Adrenal gland (tissue), 12 donors: ENCODE data around the gene IQGAP2. TPM values are rescaled to one million over a fixed set of nuclear protein-coding genes. Genes with fewer than 3 reads are reported as not detected.

ENCODE experiments used
- DNase-seq, 7 donors: peaks; one replicate each; pipeline ENCODE4 v3.0.0-alpha.2; 2019 to 2020
- H3K27ac ChIP-seq, 5 donors: fragments of 200-600 bp; sonication (generic) in 4 of 5; 1 replicate in 3 of 5; 2 replicates in 2 of 5; pipeline versions ENCODE4 v1.5.1 to v1.8.0; 2016 to 2020; ENCODE audit warnings: mild to moderate bottlenecking in 1 of 5
- H3K27me3 ChIP-seq: fragments of 200-600 bp; 2 replicates; pipeline ENCODE4 v1.8.0; 2021
- H3K36me3 ChIP-seq, 2 donors: fragments of 200-600 bp; replicated peaks in 1 of 2; 1 replicate in 1 of 2; 2 replicates in 1 of 2; pipeline versions ENCODE4 v1.5.1 to v1.8.0; 2018 to 2022
- H3K4me1 ChIP-seq, 2 donors: fragments of 200-600 bp; replicated peaks in 1 of 2; 1 replicate in 1 of 2; 2 replicates in 1 of 2; pipeline versions ENCODE4 v1.5.1 to v1.8.0; 2018 to 2021
- H3K4me3 ChIP-seq, 4 donors: fragments of 200-600 bp; sonication (generic) in 3 of 4; one replicate each; pipeline ENCODE4 v1.5.1; 2016 to 2018
- H3K9me3 ChIP-seq, 3 donors: fragments of 200-600 bp; sonication (generic) in 1 of 3; replicated peaks in 1 of 3; 1 replicate in 2 of 3; 2 replicates in 1 of 3; pipeline versions ENCODE4 v1.5.1 to v1.8.0; 2016 to 2021
- POLR2A ChIP-seq, 2 donors: fragments of 450-650 bp; IDR thresholded peaks; one replicate each; pipeline ENCODE4 v1.6.1; 2017; ENCODE audit warnings: antibody characterized with exemption in 2 of 2, mild to moderate bottlenecking in 2 of 2, moderate library complexity in 1 of 2
- WGBS, 4 donors: extraction: QIAGEN DNeasy Blood & Tissue Kit in 2 of 4; methylation state at CpG; one replicate each; pipeline versions ENCODE4 v1.1.5 to v1.1.7; 2013 to 2017; 5-methylcytosine and 5-hydroxymethylcytosine counted together
- intact Hi-C, 2 donors: fragments of 100-400 bp; cut with DNase I; formaldehyde crosslinking; loops; one replicate each; pipeline versions ENCODE4 v1.14.1 to v1.15.0; 2022 to 2023
- polyA plus RNA-seq, 3 donors: library from polyadenylated mRNA; stranded (reverse); fragments of 200-250 nt in 2 of 3; fragments of 350-450 nt in 1 of 3; fragmentation: Illumina TruSeq in 1 of 3; extraction: RNeasy Lipid Tissue Mini Kit (QIAGEN cat#74804) in 1 of 3; gene quantifications; one replicate each; pipeline ENCODE4 v1.2.3, GENCODE V29; 2013 to 2014
- total RNA-seq, 9 donors: library from RNA; depleted of rRNA in 4 of 9; stranded (reverse); fragments of >200 nt in 4 of 9; fragments of 120-200 nt in 1 of 9; fragmentation: NEBNext Ultra II Directional in 1 of 9; extraction: Animal tissue kit (Norgen Biotek cat#: 25700) in 1 of 9; gene quantifications; one replicate each; pipeline versions ENCODE4 v1.1.0 to v1.2.4, GENCODE V29; 2013 to 2023
- TF ChIP-seq, protein P1 (sequence below), 6 experiments: fragments of 450-650 bp in 4 of 6; fragments of 200-600 bp in 2 of 6; sonication (generic) in 1 of 6; IDR thresholded peaks; 1 replicate in 5 of 6; 2 replicates in 1 of 6; pipeline versions ENCODE4 v1.5.1 to v1.8.0; 2016 to 2021; ENCODE audit warnings: antibody characterized with exemption in 6 of 6, mild to moderate bottlenecking in 2 of 6, moderate library complexity in 1 of 6
- donor health status: healthy with polysubstance abuse.
- donor health status: Bipolar disorder and iron deficiency.
- donor health status: DM: yes; HTN: yes; CAD: no.
- donor health status: DM: no; HTN: no; CAD: no.
- donor health status: DM: no; HTN: no; CAD: no.
- donor health status: DM: yes; HTN: yes; CAD: no.

Gene IQGAP2
- total and polyA plus RNA-seq, 12 donors: 14.9 to 77.3 (median 36.1) TPM

DNA sequence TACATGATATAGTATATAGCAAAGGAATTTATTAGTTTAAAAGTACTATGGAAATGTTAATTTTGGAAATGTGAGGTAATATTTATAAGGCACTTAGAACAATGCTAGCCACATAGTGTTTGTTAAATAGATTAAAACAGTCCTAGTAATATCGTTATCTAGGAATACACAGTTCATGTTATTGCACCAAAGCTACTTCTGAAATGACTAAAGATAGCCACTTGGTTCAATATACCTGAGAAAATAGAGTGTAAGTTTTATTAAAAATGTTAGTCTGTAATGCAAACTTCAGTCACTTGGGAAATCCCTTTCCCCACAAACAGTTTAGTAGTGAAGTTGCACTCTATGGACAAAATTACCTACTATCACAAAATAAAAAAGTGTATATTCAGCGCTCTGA, 297.5 kb downstream of the IQGAP2 start:
- H3K4me1 ChIP-seq: no peaks in the 10 kb centered on the region
- H3K4me3 ChIP-seq: no peak overlapping the region
- DNase-seq: no peak
- TF ChIP-seq POLR2A (IDR thresholded peaks at IDR 0.05): no peak
- TF ChIP-seq, protein P1, sequence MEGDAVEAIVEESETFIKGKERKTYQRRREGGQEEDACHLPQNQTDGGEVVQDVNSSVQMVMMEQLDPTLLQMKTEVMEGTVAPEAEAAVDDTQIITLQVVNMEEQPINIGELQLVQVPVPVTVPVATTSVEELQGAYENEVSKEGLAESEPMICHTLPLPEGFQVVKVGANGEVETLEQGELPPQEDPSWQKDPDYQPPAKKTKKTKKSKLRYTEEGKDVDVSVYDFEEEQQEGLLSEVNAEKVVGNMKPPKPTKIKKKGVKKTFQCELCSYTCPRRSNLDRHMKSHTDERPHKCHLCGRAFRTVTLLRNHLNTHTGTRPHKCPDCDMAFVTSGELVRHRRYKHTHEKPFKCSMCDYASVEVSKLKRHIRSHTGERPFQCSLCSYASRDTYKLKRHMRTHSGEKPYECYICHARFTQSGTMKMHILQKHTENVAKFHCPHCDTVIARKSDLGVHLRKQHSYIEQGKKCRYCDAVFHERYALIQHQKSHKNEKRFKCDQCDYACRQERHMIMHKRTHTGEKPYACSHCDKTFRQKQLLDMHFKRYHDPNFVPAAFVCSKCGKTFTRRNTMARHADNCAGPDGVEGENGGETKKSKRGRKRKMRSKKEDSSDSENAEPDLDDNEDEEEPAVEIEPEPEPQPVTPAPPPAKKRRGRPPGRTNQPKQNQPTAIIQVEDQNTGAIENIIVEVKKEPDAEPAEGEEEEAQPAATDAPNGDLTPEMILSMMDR (IDR thresholded peaks at IDR 0.05): no peak
- H3K27me3 ChIP-seq: no peaks in the 10 kb centered on the region
- H3K9me3 ChIP-seq: no peaks in the 10 kb centered on the region
- intact Hi-C loops: no loop called here
- WGBS, 4 donors: 90 to 97% (median 93%) methylated on average over 2 of the region's 2 CpGs
- H3K36me3 ChIP-seq: no peaks in the 10 kb centered on the region
- H3K27ac ChIP-seq: no peak overlapping the region

DNA sequence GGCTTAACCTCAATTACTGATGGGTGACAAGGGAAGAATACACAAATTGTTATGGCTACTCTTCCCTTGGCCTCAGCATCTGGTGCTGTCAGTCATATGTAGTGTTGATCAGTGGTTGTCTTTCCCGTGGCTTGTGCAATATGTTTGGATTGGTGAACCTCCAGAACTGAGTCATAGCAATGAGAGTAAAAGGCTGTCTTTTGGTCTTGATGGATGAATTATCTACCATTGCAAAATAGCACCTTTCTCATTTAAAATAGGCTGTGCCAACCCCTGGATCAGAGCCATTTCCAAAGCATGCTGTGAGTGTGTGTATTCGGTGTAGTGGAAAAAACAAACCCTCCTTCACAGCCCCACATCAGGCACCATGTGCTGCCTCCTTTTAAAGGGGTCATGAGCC, 298.2 kb downstream of the IQGAP2 start:
- 28 to 48% (median 35%) methylated on average over 2 of the region's 2 CpGs for WGBS, 4 donors
- H3K27ac ChIP-seq: peak overlapping the region in 1 of 5 donors; percentile 8
- no peak overlapping the region for H3K4me3 ChIP-seq
- H3K36me3 ChIP-seq: no peaks in the 10 kb centered on the region
- H3K9me3 ChIP-seq: no peaks in the 10 kb centered on the region
- no peaks in the 10 kb centered on the region for H3K27me3 ChIP-seq
- H3K4me1 ChIP-seq: no peaks in the 10 kb centered on the region
- DNase-seq: peak; percentile 36 to 85 (median 68)
- TF ChIP-seq, protein P1 (IDR thresholded peaks at IDR 0.05): no peak
- TF ChIP-seq POLR2A (IDR thresholded peaks at IDR 0.05): no peak
- intact Hi-C loops: no loop called here

DNA sequence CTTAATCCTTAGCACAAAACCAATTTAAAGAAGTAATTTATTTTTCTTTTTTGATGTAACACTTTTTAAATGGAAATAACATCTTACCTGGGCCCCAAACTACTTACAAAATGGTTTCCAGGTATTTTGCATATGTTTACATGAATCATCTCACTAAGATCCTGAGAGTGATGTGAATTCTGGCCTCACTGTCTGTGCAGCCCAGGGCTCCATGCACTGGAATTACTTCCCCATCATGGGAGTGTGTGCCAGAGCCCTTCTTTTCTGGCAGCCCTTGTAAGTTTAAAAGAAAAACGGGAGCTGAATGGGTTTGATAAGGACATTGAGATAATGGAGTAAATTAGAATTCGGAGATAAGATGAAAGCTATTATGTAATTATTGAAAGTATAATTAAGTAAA, 300.6 kb downstream of the IQGAP2 start:
- TF ChIP-seq, protein P1 (IDR thresholded peaks at IDR 0.05): no peak
- TF ChIP-seq POLR2A (IDR thresholded peaks at IDR 0.05): no peak
- Histone ChIP-seq H3K27ac (no peak overlapping the region), H3K4me3 (no peak overlapping the region), H3K9me3 (no peaks in the 10 kb centered on the region), H3K4me1 (no peaks in the 10 kb centered on the region), H3K36me3 (no peaks in the 10 kb centered on the region), H3K27me3 (no peaks in the 10 kb centered on the region)
- intact Hi-C loops: no loop called here
- WGBS, 4 donors: 29 to 35% (median 32%) methylated on average over 2 of the region's 2 CpGs
- DNase-seq: peak in 2 of 7 donors; percentile 17 to 45

DNA sequence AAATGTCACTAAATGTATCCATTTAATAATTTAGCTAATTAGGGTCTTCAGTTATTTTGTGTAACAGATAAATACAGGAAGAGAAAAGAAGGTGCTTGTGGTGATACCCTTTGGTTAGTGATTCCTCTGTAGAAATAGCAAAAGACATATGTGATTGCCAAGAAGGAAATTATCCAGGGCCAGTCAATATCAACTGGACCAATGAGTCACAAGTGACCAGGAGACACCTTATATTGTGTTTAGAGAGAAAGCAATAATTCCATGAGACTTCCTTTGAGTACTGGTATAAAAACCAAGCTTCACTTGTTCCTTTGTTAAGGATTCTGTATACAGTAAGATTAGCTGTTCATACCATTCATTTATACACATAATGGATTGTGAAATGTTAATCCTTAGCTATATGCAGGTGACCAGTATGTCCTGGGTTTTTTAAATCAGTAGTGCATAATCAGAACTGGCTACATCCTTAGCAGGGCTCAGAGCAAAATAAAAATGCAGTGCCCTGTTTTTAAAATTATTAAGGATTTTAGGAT, 301.1 kb downstream of the IQGAP2 start:
- Histone ChIP-seq H3K4me1 (no peaks in the 10 kb centered on the region), H3K27me3 (no peaks in the 10 kb centered on the region), H3K36me3 (no peaks in the 10 kb centered on the region), H3K4me3 (no peak overlapping the region), H3K9me3 (no peaks in the 10 kb centered on the region), H3K27ac (no peak overlapping the region)
- DNase-seq: no peak
- no peak for TF ChIP-seq POLR2A (IDR thresholded peaks at IDR 0.05)
- TF ChIP-seq, protein P1 (IDR thresholded peaks at IDR 0.05): no peak
- intact Hi-C loops: no loop called here
